NCI-H2171 (cell line): ENCODE results near the gene ATP4B.

Experiments used
- DNase-seq: peaks from one replicate; lab custom pipeline; 2025; lab: John Stamatoyannopoulos, UW

The ATP4B gene

DNA sequence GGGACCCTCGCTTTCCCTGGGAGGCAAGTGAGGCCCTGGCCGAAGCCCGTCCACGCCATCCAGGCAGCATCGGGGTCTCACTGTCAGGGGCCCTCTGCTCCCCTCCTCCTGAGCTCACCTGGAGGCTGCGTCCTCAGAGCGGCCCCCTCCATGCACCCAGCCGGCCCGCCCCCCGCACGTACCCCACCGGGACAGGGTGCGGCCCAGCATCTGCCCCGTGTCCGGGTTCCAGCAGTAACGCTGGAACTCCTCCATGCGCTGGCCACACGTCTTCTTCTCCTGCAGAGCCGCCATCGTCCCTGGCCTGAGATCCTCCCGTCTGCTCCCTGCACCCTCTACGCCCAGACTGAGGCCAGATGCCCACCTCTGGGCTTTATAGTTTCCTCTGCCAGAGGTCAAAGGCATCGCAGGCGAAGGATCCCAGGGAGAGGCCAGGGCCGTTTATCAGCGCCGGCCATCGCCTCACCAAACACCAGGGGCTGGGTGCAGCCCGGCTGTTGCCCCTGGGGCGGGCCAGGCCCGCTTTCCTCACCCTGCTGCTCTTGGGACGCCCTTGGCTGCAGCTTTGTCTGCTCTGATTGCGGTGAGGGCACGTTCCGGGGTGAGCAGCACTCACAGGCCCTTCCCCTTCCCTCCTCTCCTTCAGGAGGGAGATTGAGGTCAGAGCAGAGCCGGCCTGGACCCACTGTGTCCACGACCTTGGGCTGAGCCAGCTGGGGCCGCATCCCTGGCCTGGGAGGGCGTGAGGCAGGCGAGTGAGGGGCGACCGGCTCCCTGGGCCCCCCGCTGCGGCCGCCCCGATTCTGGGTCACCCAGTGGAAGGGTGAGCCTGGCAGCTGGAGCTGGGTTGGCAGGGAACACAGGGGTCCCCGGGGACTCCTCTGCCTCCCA lies at the start of gene ATP4B:
TSS of gene ATP4B (minus strand) at position 348 of the 891 bp plus-strand sequence. CDS start at position 294, 54 bp downstream.
- no peak for DNase-seq

DNA sequence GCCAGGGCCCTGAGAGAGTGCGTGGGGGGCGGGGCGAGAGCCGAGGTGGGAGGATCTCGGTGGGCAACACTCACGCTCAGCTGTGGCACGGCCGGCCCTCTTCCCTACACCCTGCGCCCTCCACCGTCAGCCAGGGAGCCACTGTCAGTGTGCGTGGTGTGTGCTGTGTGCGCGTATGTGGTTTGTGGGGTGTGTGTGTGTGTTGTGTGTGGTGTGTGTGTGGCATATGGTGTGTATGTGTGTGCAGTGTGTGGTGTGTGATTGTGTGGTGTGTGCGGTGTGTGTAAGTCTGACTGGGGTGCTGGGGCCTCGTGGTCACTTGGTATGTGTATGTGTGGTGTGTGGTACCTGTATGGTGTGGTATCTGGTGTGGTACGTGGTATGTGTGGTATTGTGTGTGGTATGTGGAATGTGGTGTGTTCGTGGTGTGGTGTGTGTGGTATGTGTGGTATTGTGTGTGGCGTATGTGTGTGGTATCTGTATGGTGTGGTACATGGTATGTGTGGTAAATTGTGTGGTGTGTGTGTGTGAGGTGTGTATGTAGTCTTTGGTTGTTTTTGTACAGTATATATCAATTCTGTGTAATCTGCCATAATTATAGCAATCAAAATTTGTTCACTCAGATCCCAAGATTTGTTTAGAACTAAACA lies 14.1 kb upstream of the ATP4B start:
- no peak for DNase-seq

DNA sequence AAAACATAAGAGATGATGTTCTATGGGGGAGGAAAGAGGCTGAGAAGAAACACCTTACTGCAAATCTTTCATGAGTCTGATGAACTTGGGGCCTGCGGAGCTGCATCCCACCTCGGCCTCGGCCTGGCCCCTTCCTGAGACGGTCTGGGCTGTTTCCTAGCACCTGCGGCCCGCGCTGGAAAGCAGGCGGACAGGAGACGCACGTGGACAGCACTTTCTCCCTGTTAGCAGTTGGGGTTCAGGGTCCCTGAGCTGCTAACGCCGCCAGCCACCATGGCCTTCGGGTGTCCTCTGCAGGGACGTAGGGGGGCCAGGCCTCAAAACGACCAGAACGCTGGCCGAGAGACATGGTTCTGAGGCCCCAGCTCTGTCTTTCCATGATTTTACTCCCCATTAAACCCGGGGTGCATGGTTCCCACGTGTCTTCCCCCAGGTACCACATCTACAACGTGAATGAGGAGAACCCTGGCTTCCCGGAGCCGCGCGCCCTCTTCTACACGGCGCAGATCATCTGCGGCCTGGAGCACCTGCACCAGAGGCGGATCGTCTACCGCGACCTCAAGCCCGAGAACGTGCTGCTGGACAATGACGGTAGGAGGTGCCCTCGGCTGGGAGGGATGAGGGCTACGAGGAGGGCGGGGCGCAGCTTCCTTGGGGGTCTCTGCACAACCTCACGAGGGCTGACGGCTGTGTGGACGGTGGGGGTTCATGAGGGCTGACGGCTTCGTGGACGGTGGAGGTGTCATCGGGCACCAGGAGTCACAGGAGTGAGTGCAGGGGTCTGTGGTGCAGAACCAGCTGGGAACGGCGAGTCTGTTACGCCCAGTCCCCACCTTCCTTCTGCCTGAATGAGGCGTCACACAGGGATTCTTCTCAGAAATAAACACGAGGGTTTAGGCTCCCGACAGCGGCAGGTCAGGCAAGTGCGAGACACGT lies 13.3 kb upstream of the ATP4B start:
- DNase-seq, result no peak

DNA sequence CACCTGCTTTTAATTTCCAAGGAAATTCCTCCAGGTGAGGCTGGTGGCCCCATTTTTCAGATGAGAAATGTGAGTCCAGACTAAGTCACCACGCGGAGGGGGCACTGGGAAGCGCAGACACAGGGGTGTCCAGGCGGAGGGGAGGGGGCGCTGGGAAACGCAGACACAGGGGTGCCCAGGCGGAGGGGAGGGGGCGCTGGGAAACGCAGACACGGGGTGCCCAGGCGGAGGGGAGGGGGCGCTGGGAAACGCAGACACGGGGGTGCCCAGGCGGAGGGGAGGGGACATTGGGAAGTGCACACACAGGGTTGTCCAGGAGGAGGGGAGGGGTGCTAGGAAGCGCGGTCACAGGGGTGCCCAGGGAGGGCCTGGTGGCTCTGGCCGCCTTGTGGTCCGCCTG lies 12.5 kb upstream of the ATP4B start:
- DNase-seq, result no peak

DNA sequence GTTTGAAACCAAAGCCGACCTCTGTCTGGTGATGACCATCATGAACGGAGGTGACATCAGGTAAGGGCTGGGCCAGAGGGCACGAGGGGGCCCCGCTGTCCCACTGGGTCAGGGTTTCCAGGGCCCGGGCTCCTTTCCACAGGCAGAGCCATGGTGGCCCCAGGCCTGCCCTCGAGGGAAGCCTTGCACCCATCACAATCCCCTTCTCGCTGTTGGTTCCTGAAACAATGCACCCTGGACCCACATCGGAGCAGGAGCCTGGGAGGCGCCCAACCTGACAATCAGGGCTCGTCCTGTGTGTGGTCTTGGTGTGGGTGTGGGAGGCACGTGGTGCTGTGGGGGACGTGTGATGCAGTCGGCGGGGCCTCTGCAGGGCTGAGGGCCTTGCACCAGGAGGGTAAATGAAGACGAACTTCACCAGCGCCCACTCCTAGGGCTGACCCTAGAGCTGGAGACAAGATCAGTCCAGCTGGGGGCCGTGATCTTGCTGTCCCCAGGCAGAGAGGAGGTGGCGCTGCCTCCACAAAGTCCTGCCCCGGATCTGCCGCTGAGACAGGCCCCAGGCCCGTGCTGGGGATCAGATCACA lies 11.8 kb upstream of the ATP4B start:
- no peak for DNase-seq

DNA sequence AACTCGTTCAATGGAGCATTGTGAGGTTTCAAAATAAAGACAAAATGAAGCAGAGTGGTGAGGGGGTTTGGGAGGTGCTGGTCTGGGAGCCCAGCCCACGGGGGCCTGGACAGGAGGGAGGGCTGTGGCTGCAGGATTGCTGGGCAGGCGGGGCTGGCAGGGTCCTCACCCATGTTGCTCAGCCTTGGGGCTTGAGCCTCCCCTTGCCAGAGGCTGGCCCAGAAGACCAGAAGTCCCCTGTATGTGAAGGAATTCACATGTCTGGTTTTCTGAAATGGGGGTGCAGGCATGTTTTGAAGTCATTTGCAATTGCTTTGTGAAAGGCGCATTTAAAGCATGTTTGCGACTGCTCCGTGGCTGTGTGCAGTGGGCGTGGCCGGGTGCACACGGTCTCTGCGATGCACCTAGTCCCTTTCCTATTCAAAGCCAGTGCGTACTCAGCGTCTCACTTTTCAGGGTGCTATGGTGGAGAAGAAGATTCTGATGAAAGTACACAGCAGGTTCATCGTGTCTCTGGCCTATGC lies 11.3 kb upstream of the ATP4B start:
- no peak for DNase-seq

DNA sequence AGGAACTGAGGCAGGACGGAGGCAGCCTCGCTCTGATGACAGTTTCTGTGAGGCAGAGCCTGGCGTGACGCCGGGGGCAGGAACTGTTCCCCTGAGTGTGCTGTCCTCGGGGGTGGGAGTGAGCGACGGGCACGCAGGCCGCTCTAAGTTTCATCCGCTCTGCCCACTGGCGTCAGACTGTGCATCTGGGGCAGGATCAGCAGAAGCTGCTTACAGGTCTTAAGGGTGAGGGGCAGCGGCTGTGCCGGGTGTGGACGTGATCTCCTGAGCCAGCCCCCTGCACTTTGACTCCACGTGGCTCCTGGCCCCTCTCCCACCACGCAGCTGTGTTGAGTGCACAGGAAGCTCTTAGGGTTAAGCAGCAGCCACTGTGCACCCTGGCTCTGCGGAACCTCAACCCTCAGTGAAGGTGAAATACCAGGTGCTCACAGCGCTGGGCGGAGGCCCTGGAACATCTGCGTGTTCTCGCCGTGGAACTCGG lies 10.5 kb upstream of the ATP4B start:
- DNase-seq, result no peak

DNA sequence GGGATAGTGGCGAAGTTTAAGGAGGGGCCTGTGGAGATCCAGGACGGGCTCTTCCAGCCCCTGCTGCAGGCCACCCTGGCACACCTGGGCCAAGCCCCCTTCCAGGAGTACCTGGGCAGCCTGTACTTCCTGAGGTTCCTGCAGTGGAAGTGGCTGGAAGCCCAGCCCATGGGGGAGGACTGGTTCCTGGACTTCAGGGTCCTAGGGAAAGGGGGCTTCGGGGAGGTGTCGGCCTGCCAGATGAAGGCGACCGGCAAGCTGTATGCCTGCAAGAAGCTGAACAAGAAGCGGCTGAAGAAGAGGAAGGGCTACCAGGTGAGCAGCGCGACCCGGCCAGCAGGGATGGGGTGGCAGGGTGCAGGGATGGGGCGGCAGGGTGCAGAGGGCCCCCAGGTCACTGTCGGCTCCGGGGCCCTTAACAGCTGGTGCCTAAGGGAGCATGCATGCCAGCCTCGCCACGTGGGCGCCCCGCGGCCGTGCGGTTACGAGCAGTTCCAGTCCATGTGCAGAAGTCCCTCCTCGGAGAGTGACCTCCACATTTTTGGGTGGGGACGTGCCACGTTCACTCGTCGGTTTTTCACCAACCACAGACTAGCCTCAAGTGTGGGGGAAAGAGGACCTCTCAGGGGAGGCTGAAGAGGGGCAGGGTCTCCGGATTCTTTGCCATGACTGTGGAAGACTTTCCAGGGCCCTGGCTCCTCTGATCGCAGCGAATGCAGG lies 9.9 kb upstream of the ATP4B start:
- no peak for DNase-seq

DNA sequence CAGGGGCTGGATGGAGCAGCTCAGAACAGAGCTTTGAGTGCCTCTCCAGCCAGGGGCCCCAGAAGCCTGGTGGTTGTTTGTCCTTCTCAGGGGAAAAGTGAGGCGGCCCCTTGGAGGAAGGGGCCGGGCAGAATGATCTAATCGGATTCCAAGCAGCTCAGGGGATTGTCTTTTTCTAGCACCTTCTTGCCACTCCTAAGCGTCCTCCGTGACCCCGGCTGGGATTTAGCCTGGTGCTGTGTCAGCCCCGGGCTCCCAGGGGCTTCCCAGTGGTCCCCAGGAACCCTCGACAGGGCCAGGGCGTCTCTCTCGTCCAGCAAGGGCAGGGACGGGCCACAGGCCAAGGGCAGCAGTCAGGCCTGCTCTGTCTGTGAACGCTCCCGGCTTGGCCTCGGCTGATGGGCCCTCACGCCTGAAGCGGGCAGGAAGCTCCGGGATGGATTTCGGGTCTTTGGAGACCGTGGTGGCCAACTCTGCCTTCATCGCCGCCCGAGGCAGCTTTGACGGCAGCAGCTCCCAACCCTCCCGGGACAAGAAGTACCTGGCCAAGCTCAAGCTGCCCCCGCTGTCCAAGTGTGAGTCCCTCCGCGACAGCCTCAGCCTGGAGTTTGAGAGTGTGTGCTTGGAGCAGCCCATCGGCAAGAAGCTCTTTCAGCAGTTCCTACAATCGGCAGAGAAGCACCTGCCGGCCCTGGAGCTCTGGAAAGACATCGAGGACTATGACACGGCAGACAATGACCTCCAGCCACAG lies 9.1 kb upstream of the ATP4B start, which contains the start of gene GRK1:
TSS of gene GRK1 (plus strand) at position 269 of the 751 bp plus-strand sequence. CDS start at position 437, 168 bp downstream.
- DNase-seq, result no peak

DNA sequence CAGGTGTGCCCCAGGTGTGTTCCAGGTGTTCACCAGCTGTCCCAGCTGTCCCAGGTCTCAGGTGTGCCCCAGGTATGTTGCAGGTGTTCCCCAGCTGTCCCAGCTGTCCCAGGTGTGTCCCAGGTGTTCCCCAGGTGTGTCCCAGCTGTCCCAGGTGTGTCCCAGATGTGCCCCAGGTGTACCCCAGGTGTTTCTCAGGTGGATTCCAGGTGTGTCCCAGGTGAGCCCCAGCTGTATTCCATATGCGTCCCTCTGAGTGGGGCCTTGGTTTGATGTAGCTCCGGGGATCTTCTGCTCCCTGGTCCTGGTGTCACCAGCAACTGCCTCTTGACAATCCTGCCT lies 8.3 kb upstream of the ATP4B start:
- DNase-seq, result no peak

DNA sequence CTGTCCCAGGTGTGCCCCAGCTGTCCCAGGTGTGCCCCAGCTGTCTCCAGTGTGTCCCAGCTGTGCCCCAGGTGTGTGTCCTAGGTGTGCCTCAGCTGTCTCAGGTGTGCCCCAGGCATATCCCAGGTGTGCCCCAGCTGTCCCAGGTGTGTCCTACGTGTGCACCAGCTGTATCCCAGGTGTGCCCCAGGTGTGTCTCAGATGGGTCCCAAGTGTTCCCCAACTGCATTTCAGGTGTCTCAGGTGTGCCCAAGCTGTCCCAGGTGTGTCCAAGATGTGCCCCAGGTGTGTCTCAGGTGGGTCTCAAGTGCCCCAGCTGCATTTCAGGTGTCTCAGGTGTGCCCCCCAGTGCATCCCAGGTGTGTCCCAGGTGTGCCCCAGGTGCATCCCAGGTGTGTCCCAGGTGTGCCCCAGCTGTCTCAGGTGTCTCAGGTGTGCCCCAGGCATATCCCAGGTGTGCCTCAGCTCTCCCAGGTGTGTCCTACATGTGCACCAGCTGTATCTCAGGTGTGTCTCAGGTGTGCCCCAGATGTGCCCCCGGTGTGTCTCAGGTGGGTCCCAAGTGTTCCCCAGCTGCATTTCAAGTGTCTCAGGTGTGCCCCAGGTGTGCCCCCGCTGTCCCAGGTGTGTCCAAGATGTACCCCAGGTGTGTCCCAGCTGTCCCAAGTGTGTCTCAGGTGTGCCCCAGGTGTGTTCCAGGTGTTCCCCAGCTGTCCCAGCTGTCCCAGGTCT lies 7.8 kb upstream of the ATP4B start:
- no peak for DNase-seq

DNA sequence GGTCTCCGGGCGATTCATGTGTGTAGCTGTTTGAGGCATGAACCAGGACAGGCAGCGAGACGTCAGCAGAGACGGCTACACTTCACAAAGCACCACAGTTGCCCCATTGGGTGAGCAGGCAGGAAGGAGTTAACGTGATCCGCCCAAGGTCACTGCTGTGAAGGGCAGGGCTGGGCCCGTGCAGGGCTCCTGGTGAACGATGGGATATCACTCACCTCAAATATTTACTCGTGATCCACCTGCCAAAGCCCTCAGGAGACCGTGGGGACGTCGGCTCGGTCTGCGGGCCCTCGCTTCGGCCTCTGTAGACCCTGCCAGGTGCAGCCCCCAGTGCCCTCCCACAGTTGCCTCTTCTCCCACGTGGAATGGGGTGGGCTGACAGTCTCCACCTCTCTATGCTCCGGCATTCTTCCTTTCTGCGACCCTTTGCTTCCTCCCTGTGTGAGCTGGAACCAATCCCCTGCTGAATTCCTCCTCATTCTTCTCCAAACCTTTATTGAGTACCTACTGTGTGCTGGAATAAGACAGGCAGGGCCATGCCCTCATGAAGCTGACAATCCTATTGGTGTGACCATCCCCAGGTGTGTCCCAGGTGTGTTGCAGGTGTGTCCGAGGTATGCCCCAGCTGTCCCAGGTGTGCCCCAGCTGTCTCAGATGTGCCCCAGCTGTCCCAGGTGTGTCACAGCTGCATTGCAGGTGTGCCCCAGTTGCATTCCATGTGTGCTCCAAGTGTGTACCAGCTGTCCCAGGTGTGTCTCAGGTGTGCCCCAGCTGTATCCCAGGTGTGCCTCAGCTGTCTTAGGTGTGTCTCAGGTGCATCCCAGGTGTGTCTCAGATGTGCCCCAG lies 7.0 kb upstream of the ATP4B start:
- DNase-seq, result no peak

DNA sequence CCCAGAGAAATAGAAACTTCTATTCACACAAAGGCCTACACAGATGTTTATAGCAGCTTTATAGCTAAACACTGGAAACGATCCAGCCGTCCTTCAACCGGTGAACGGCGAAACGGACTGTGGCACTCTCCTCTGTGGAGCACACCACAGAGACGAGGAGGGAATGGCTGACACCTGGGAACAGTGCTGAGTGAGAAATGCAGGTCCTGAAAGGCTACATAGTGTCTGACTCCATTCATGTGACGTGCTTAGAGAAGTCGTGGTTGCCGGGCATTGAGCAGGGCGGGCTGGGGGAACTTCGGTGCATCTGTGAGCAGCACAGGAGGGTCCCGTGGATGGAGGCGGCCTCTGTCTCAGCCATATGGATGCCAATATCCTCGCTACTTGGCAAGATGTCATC lies 5.9 kb upstream of the ATP4B start:
- no peak for DNase-seq

DNA sequence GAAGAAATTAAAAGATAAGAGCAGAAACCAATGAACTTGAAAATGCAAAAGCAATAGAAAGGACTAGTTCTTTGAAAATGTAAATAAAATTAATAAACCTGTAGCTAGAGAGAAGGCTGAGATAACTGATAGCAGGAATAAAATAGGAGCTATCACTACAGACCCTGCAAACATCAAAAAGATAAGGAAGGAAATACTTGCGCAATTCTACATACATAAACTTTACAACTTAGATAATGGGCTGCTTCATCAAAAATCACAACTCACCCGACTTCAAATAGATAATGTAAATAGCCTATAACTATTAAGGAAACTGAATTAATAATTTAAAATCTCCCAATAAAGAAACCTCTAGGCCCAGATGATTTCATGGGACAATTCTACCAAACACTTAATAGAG lies 3.5 kb upstream of the ATP4B start:
- no peak for DNase-seq

DNA sequence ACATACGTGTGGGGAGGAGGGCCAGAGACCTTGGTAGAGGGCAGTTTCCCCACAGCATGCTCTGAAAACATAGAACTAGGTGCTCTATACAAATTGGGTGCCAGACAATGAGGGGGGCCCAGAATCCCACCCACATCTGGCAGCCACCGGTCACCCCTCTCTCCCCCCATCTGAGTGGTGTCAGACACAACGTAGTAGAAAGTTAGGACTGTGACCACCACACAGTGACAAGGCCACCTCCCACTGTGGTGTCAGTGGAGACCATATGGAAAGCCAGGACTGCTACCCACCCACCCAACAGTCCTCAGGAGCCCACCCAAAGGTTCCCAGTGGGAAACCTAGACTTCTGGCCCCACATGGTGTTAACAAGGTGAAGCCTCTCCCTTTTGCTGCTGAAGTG lies 2.1 kb upstream of the ATP4B start:
- DNase-seq, result no peak

DNA sequence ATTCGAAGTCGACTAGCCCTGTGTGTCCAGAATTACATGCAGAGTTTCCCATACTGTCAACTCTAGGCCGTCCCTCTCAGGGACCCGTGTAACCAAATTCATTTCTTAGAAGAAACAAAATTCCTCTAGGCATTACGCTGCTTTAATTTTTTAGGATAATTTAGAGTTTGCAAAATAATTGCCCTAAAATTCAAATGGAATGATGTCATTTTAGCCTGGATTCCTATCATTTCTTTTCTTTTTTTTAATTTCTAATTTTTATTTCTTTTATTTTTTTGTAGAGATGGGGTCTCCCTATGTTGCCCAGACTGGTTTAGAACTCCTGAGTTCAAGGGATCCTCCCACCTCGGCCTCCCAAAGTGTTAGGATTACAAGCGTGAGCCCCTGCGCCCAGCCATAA lies 1.3 kb upstream of the ATP4B start:
- DNase-seq, result no peak

DNA sequence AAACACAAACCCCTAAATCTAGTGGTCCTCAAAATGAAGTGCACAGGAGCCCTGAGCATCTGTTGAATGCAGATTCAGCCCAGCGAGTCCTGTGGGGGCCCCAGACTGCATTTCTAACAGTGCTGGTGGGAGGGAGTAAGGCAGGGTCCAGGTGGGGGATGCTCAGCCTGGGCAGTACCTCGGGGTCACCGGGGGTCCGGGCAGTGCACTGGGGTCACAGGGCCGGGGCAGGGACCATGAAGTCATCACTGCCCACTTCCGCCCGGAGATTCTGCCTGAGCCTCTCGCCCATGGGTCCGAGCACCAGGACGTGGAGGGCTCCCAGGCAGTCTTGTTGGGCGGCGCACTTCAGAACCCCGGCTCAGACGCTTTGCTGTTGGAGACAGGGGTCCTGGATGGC lies 838 bp upstream of the ATP4B start:
- DNase-seq, result no peak

DNA sequence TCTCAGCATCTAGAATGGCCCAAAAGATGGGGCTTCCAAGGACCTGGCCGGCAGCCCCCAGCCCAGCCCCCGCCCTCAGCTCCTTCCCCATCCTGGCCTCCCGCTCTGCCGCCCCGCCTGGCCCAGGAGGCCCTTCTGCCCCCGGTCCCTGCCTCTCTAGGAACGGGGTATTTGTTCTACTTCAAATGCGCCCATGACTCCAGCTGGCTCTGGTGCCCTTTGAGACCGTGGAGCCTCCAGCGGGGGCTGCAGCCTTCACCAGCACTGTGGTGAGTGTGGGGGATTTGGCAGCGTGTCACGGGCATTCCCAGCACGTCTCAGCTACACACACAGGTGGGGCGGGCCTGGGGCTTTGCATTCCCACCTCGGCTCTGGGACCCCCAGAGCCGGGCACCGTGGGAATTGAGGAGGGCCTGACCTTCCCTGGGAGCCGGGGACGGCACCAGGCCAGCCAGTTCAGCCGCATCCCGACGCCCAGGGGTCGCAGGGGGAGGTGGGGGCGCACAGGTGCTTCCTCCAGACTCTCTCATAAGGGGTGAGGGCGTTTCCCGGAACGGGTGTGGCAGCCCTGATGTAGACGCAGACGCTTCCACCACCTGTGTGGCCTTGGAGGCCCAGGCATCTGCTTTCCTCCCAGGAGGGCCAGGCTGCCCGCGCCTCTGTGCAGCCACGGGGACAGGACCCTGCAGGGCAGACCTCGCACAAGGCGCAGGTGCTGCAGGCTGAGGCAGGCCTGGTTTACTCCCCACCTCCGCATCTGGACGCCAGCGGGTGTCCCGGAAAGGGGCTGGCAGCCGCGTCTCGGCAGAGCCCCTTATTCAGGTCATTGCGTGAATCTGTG lies 947 bp downstream of the ATP4B start:
- DNase-seq, result peak; percentile 65
